Nephron (organoid): ENCODE measurements around the gene HECTD3.

Experiments used
- H3K27ac Mint-ChIP-seq, 3 experiments: 2 replicates each; pipeline ENCODE4 v1.8.0; 2020; ENCODE audit warnings: mixed read lengths in 3 of 3, mild to moderate bottlenecking in 2 of 3, moderate library complexity in 1 of 3
- H3K27me3 Mint-ChIP-seq: 2 replicates; pipeline ENCODE4 v1.8.0; 2021; ENCODE audit warnings: low read depth, mild to moderate bottlenecking, moderate library complexity, mixed read lengths
- H3K36me3 Mint-ChIP-seq: 2 replicates; pipeline ENCODE4 v1.8.0; 2020; ENCODE audit warnings: low read depth, mixed read lengths
- H3K4me1 Mint-ChIP-seq: 2 replicates; pipeline ENCODE4 v1.8.0; 2020; ENCODE audit warnings: mixed read lengths
- H3K4me3 Mint-ChIP-seq, 3 experiments: 2 replicates each; pipeline ENCODE4 v1.8.0; 2020; ENCODE audit warnings: mild to moderate bottlenecking in 3 of 3, mixed read lengths in 3 of 3, moderate library complexity in 2 of 3
- H3K9me3 Mint-ChIP-seq: 2 replicates; pipeline ENCODE4 v1.8.0; 2020; ENCODE audit warnings: mixed read lengths
- TF ChIP-seq, protein P1 (sequence below), 3 experiments: fragments of 200-600 bp; sonication (generic); IDR thresholded peaks; one replicate each; pipeline ENCODE4 v1.5.0; 2021; ENCODE audit warnings: antibody characterized with exemption in 3 of 3; ENCODE audit not compliant: unreplicated experiment in 3 of 3

HECTD3 gene

DNA sequence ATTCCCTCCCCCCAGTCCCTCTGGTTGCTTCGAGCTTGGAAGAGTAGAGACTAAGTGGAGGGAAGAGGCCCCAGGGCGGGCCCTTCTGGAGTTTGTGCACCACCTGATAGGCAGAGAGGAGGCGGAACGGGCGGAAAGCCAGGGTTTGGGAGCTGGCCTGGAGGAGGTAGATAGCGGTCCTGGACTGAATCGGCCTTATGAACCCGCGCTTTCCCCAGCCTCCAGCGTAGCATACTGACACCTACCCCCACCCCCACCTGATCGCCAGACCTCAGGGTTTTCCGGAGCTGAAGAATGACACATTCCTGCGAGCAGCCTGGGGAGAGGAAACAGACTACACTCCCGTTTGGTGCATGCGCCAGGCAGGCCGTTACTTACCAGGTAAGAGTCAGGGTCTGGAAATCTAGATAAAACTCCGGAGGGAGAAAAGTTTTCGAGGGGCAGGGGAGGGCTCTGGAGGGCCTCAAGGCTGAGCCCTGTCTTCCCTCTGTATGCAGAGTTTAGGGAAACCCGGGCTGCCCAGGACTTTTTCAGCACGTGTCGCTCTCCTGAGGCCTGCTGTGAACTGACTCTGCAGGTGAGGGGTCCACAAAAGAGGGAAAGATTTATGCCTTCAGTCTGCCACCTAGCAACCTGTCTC lies 1.6 kb upstream of the HECTD3 start:
- H3K27me3 Mint-ChIP-seq, result no peaks in the 10 kb centered on the region
- no peaks in the 10 kb centered on the region for H3K9me3 Mint-ChIP-seq
- H3K36me3 Mint-ChIP-seq, result peaks cover 16% of the 10 kb centered on the region
- TF ChIP-seq, protein P1, sequence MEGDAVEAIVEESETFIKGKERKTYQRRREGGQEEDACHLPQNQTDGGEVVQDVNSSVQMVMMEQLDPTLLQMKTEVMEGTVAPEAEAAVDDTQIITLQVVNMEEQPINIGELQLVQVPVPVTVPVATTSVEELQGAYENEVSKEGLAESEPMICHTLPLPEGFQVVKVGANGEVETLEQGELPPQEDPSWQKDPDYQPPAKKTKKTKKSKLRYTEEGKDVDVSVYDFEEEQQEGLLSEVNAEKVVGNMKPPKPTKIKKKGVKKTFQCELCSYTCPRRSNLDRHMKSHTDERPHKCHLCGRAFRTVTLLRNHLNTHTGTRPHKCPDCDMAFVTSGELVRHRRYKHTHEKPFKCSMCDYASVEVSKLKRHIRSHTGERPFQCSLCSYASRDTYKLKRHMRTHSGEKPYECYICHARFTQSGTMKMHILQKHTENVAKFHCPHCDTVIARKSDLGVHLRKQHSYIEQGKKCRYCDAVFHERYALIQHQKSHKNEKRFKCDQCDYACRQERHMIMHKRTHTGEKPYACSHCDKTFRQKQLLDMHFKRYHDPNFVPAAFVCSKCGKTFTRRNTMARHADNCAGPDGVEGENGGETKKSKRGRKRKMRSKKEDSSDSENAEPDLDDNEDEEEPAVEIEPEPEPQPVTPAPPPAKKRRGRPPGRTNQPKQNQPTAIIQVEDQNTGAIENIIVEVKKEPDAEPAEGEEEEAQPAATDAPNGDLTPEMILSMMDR (IDR thresholded peaks at IDR 0.05; ENCODE audit: unreplicated experiment in 3 of 3), result no peak
- peak overlapping the region; percentile 65 to 89 (median 78) for H3K27ac Mint-ChIP-seq
- H3K4me1 Mint-ChIP-seq, result peaks cover 26% of the 10 kb centered on the region
- peak overlapping the region; percentile 80 to 88 (median 88) for H3K4me3 Mint-ChIP-seq

DNA sequence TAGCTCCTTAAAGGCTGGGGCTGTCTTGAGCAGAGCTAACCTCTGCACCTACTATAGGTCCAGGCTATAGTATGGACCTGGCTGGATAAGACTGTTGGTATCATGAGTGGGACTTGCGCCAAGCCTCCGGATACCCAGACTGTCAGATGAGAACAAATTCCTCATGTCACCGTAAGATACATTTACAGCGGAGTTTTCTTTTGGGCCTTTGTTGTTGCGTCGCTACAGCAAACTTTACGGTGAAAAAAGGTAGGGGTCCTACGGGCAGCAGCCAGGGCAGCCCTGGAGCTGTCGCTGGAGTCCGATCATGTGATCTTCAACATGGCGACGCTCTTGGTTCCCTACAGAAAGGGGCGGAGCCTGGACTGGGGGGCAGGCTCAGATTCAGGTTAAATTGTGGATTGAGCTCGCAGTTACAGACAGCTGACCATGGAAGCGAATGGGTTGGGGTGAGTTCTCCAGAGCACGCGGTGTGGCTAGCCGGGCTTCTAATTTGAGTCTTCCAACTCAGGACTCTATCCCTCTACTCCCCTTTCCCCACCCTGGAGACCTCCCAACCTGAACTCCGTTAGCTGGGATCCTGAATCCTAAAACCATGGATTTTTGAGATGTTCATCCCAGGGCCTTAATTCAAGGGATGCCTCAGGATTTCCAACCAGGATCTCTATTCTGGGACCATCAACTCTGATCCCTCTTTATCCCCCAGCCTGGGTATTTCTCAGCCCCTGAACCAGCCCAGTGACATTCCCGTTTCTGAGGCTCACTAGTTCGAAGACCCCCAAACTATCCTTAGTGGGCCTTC lies 914 bp upstream of the HECTD3 start, which contains the start of gene UROD:
Gene UROD, plus strand, starts transcription at position 418 of the 802 bp plus-strand sequence. Its CDS starts 12 bp downstream, at position 430.
- TF ChIP-seq, protein P1 (IDR thresholded peaks at IDR 0.05; ENCODE audit: unreplicated experiment in 3 of 3), result no peak
- Mint-ChIP-seq H3K27me3 (no peaks in the 10 kb centered on the region), H3K4me3 (peak within 1 kb of the TSS; percentile 80 to 88 (median 88)), H3K4me1 (peaks cover 26% of the 10 kb centered on the region), H3K36me3 (peaks cover 22% of the 10 kb centered on the region), H3K27ac (peak within 1 kb of the TSS; percentile 65 to 89 (median 78)), H3K9me3 (no peaks in the 10 kb centered on the region)

DNA sequence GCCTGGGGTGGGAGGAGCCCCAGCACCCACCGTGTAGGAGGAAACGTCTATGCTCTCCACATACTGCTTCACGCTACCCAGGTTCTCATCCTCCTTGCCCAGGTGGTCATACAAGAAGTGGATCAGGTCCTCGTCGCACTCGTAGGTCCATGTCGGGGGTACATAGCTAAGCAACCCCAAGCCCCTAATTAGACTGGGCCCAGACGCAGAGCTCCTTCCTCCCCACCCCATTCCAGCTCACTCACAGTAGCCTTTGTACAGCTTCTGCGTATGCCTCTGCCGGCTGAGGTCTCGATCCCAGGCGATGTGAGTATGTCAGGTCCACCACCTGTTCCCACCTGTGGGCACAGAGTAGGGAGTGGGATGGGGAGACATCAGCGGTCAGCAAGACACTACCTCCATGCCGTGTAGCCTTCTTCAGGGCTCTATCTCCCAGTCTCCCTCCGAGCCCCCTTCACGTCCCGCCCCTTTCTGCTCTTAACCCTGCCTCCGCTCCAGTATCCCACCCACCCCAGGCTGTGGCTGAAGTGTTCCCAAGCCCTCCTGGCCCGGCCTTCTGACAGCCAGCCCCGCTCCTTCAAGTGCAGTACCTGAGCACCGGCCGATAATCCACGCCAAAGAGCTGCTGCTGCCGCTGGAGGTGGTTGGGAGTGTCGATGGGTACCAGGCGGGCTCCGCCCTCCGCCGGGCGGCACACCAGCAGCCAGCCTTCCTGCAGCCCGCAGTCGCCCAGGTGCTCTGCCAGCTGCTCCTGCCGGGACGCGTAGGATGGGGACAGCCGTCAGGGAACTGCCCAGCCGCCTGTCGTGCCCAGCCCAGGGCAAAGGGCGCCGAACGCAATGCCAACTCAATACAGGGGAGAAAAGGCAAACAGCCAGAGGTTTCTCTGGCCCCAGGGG lies 919 bp downstream of the HECTD3 start:
- H3K9me3 Mint-ChIP-seq, result no peaks in the 10 kb centered on the region
- peaks cover 26% of the 10 kb centered on the region for H3K4me1 Mint-ChIP-seq
- H3K27me3 Mint-ChIP-seq, result no peaks in the 10 kb centered on the region
- TF ChIP-seq, protein P1 (IDR thresholded peaks at IDR 0.05; ENCODE audit: unreplicated experiment in 3 of 3), result no peak
- H3K36me3 Mint-ChIP-seq, result peaks cover 30% of the 10 kb centered on the region
- H3K27ac Mint-ChIP-seq, result no peak overlapping the region
- peak overlapping the region; percentile 87 to 88 (median 87) for H3K4me3 Mint-ChIP-seq

DNA sequence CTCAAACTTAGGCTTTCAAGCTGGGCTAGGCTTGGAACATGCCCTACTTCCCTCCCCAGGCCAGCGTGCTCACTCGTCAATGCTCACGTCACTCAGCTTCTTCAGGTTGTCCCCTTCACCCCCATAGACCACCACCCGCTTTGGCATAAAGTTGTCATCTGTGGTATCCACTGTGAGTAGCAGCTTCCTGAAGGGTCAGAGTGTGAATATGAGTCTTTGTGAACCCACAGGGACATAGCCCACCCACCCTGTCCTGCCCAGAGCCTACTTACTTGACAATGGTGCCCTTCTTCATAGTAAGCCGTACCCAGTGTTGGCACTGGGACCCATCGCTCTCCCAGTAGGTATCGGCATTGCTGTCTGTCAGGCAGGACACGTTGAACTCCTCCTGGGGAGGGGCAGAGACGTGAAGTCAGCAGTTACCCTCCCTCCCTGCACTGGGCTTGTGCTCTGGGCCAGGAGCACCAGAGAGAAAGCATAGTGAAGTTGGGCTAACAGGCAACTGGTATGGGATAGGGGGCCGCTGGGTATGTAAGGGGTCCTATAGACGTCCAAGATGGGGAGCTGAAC lies 1.7 kb downstream of the HECTD3 start:
- Mint-ChIP-seq H3K27ac (no peak overlapping the region), H3K36me3 (peaks cover 35% of the 10 kb centered on the region), H3K27me3 (no peaks in the 10 kb centered on the region), H3K9me3 (no peaks in the 10 kb centered on the region), H3K4me1 (peaks cover 20% of the 10 kb centered on the region), H3K4me3 (peak overlapping the region; percentile 87 to 88 (median 87))
- TF ChIP-seq, protein P1 (IDR thresholded peaks at IDR 0.05; ENCODE audit: unreplicated experiment in 3 of 3), result no peak

DNA sequence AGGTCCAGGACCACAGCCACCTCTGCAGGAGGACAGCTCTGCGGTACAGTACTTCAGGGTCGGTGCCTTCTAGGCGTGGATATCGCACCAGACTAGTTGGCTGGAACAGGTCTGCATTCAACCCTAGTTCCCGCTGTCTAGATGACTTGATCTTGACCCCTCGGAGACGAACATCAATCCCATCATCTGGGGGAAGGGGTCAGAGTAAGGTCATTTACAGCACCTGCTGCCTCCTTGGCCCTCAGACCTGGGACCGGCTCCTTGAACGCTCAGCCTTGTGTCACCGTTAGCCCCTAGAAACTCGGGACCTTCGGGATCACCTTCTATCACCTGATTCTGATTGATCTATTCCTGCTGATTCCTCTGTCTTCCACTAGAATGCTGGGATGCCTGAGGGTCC lies 2.6 kb downstream of the HECTD3 start:
- Mint-ChIP-seq H3K9me3 (no peaks in the 10 kb centered on the region), H3K27me3 (no peaks in the 10 kb centered on the region), H3K36me3 (peaks cover 33% of the 10 kb centered on the region), H3K4me3 (peak overlapping the region; percentile 43 to 61 (median 49)), H3K27ac (no peak overlapping the region), H3K4me1 (peaks cover 17% of the 10 kb centered on the region)
- TF ChIP-seq, protein P1 (IDR thresholded peaks at IDR 0.05; ENCODE audit: unreplicated experiment in 3 of 3), result no peak
